Activated B cell treated with CpG ODN at 0.5 μM for 24 hours (primary cell): ENCODE results near the gene IKZF1. TPM values are rescaled to one million over a fixed set of nuclear protein-coding genes. Genes with fewer than 3 reads are reported as not detected.

Experiments
- ATAC-seq: fragments of 200-7000 bp; cut with Tn5 transposase; one replicate; pipeline ENCODE4 v1.10.0; 2021; ENCODE audit warnings: low read depth, mild to moderate bottlenecking, moderate library complexity
- CTCF ChIA-PET: fragments of 350-600 bp; sonication (Branson Sonifier 250); formaldehyde crosslinking; loops from one replicate; lab custom pipeline; 2021; ENCODE audit warnings: antibody characterized with exemption; lab: Charles Lee
- POLR2A ChIA-PET: fragments of 350-600 bp; sonication (Branson Sonifier 250); formaldehyde crosslinking; loops from one replicate; lab custom pipeline; 2021; ENCODE audit warnings: antibody characterized with exemption; lab: Charles Lee
- DNase-seq: peaks from one replicate; pipeline ENCODE4 v3.0.0; 2022
- H3K27ac Mint-ChIP-seq: one replicate; pipeline ENCODE4 v1.8.0; 2020; ENCODE audit warnings: mixed read lengths
- H3K27me3 Mint-ChIP-seq: one replicate; pipeline ENCODE4 v1.8.0; 2021; ENCODE audit warnings: mixed read lengths
- H3K36me3 Mint-ChIP-seq: one replicate; pipeline ENCODE4 v1.8.0; 2021; ENCODE audit warnings: low read depth, mixed read lengths
- H3K4me1 Mint-ChIP-seq: one replicate; pipeline ENCODE4 v1.8.0; 2021; ENCODE audit warnings: mixed read lengths
- H3K4me3 Mint-ChIP-seq: one replicate; pipeline ENCODE4 v1.8.0; 2020; ENCODE audit warnings: mild to moderate bottlenecking, mixed read lengths
- H3K9me3 Mint-ChIP-seq: one replicate; pipeline ENCODE4 v1.8.0; 2020; ENCODE audit warnings: mixed read lengths
- CTCF ChIP-seq: fragments of 200-600 bp; IDR thresholded peaks from one replicate; pipeline ENCODE4 v1.8.0; 2022; ENCODE audit warnings: antibody characterized with exemption, mild to moderate bottlenecking
- intact Hi-C: fragments of 100-400 bp; cut with micrococcal nuclease; formaldehyde crosslinking; loops from one replicate; pipeline ENCODE4 v1.15.1; 2024
- total RNA-seq: library from RNA; stranded (reverse); gene quantifications from 2 replicates; pipeline ENCODE4 v1.2.3, GENCODE V29; 2022

Gene IKZF1
- total RNA-seq, 1 donor from 2014 or later = 325 TPM

GRCh38 chr7:50355817-50356178, 51.3 kb downstream of the IKZF1 start:
- Mint-ChIP-seq H3K9me3 (no peaks in the 10 kb centered on the region), H3K36me3 (peaks cover 89% of the 10 kb centered on the region), H3K27ac (peak overlapping the region; percentile 80), H3K4me3 (no peak overlapping the region), H3K27me3 (no peaks in the 10 kb centered on the region), H3K4me1 (peaks cover 93% of the 10 kb centered on the region)
- intact Hi-C loops = loop anchor here (1.0 kb wide), 1 partner anchor 9 kb away; no protein-coding TSS in a partner anchor
- no peak for ATAC-seq
- CTCF ChIA-PET = interaction anchor here (2.3 kb wide), 1 partner anchor 13 kb away, joined by 5 read pairs; no protein-coding TSS in a partner anchor
- TF ChIP-seq CTCF = no peak
- POLR2A ChIA-PET = interaction anchor here (1.5 kb wide), 1 partner anchor 51 kb away, joined by 4 read pairs; the partner anchor contains the start of gene IKZF1
- DNase-seq = no peak

GRCh38 chr7:50356212-50356944, 51.9 kb downstream of the IKZF1 start:
- Mint-ChIP-seq H3K4me3 (no peak overlapping the region), H3K27ac (peak overlapping the region; percentile 80), H3K27me3 (no peaks in the 10 kb centered on the region), H3K9me3 (no peaks in the 10 kb centered on the region), H3K36me3 (peaks cover 90% of the 10 kb centered on the region), H3K4me1 (peaks cover 93% of the 10 kb centered on the region)
- CTCF ChIA-PET = interaction anchor here (2.3 kb wide), 1 partner anchor 12 kb away, joined by 5 read pairs; no protein-coding TSS in a partner anchor
- intact Hi-C loops = loop anchor here (1.0 kb wide), 1 partner anchor 8 kb away; no protein-coding TSS in a partner anchor
- TF ChIP-seq CTCF = no peak
- ATAC-seq (no peak), DNase-seq (no peak)
- POLR2A ChIA-PET = interaction anchor here (1.5 kb wide), 1 partner anchor 51 kb away, joined by 4 read pairs; the partner anchor contains the start of gene IKZF1

GRCh38 chr7:50356945-50357268, 52.4 kb downstream of the IKZF1 start:
- no peaks in the 10 kb centered on the region for H3K9me3 Mint-ChIP-seq
- H3K27me3 Mint-ChIP-seq = no peaks in the 10 kb centered on the region
- peaks cover 91% of the 10 kb centered on the region for H3K36me3 Mint-ChIP-seq
- ChIA-PET POLR2A (no interaction called here), CTCF (interaction anchor here (0.9 kb wide), 1 partner anchor 152 kb away, joined by 3 read pairs; no protein-coding TSS in a partner anchor)
- no peak for TF ChIP-seq CTCF
- H3K4me3 Mint-ChIP-seq = no peak overlapping the region
- ATAC-seq = no peak
- H3K27ac Mint-ChIP-seq = peak overlapping the region; percentile 80
- no peak for DNase-seq
- H3K4me1 Mint-ChIP-seq = peaks cover 93% of the 10 kb centered on the region
- intact Hi-C loops = loop anchor here (1.0 kb wide), 1 partner anchor 7 kb away; no protein-coding TSS in a partner anchor

- H3K27me3 Mint-ChIP-seq = no peaks in the 10 kb centered on the region
- POLR2A ChIA-PET = interaction anchor here (1.1 kb wide), 1 partner anchor 10 kb away, joined by 3 read pairs; no protein-coding TSS in a partner anchor
- ATAC-seq = no peak
- TF ChIP-seq CTCF = no peak
- H3K9me3 Mint-ChIP-seq = no peaks in the 10 kb centered on the region
- no peak overlapping the region for H3K4me3 Mint-ChIP-seq
- H3K4me1 Mint-ChIP-seq = peaks cover 93% of the 10 kb centered on the region
- intact Hi-C loops = no loop called here
- H3K27ac Mint-ChIP-seq = peak overlapping the region; percentile 80
- H3K36me3 Mint-ChIP-seq = peaks cover 92% of the 10 kb centered on the region
- no peak for DNase-seq
- CTCF ChIA-PET = interaction anchor here (0.9 kb wide), 1 partner anchor 152 kb away, joined by 3 read pairs; no protein-coding TSS in a partner anchor
Measured at GRCh38 chr7:50357426-50357825, 52.9 kb downstream of the IKZF1 start.
